Measurements from ENCODE around the gene ADGRG3. TPM values are rescaled to one million over a fixed set of nuclear protein-coding genes. Genes with fewer than 3 reads are reported as not detected.

The ADGRG3 gene
- total and polyA plus RNA-seq, 10 of the 15 experiments (the other 5 are each of a cell fraction or from before 2014, with no cell fraction given), result 0.10 to 0.11 (median 0.10) TPM; not detected in 7

DNA sequence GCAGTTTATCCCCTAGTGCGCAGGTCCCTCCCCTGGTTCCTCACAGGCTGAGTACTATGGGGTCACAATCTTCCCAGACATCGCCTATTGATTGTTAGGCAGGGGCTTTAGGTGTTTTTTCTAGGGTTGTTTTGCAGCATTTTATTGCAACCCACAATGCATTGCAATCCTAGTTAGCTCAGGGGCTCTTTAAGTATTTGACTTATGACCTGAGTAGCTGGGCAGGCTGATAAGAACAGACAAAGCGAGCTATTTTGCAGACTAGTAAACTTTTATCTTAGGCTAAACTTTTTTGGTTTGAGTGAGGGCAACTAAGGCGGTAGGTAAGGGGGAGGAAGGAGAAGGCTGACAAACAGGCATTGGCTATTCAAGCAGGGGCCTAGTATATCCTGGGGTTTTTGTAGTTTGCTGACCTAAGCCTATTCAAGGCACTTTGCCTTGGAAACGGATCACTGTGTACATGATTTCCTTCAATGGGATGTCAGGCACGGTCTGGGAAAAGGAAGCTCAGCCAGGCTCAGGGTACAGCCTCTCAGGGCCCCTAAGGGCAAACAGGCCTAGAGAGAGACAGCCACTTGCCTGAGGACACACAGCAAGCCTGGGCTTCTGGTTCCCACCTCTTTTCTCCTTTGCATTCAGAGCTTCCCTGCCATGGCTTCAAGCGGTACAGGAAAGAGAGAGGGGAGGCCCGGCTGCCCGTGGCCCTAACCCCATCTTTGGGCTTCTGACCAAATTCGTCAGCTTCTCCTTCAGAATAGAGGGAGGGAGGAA is 32.9 kb downstream of the ADGRG3 start (continued):
- TF ChIP-seq, protein P1, sequence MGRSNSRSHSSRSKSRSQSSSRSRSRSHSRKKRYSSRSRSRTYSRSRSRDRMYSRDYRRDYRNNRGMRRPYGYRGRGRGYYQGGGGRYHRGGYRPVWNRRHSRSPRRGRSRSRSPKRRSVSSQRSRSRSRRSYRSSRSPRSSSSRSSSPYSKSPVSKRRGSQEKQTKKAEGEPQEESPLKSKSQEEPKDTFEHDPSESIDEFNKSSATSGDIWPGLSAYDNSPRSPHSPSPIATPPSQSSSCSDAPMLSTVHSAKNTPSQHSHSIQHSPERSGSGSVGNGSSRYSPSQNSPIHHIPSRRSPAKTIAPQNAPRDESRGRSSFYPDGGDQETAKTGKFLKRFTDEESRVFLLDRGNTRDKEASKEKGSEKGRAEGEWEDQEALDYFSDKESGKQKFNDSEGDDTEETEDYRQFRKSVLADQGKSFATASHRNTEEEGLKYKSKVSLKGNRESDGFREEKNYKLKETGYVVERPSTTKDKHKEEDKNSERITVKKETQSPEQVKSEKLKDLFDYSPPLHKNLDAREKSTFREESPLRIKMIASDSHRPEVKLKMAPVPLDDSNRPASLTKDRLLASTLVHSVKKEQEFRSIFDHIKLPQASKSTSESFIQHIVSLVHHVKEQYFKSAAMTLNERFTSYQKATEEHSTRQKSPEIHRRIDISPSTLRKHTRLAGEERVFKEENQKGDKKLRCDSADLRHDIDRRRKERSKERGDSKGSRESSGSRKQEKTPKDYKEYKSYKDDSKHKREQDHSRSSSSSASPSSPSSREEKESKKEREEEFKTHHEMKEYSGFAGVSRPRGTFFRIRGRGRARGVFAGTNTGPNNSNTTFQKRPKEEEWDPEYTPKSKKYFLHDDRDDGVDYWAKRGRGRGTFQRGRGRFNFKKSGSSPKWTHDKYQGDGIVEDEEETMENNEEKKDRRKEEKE (IDR thresholded peaks at IDR 0.05), result no peak
- TF ChIP-seq TCF12 (IDR thresholded peaks at IDR 0.05; ENCODE audit: low read depth, low read length), result no peak
- TF ChIP-seq, protein P2, sequence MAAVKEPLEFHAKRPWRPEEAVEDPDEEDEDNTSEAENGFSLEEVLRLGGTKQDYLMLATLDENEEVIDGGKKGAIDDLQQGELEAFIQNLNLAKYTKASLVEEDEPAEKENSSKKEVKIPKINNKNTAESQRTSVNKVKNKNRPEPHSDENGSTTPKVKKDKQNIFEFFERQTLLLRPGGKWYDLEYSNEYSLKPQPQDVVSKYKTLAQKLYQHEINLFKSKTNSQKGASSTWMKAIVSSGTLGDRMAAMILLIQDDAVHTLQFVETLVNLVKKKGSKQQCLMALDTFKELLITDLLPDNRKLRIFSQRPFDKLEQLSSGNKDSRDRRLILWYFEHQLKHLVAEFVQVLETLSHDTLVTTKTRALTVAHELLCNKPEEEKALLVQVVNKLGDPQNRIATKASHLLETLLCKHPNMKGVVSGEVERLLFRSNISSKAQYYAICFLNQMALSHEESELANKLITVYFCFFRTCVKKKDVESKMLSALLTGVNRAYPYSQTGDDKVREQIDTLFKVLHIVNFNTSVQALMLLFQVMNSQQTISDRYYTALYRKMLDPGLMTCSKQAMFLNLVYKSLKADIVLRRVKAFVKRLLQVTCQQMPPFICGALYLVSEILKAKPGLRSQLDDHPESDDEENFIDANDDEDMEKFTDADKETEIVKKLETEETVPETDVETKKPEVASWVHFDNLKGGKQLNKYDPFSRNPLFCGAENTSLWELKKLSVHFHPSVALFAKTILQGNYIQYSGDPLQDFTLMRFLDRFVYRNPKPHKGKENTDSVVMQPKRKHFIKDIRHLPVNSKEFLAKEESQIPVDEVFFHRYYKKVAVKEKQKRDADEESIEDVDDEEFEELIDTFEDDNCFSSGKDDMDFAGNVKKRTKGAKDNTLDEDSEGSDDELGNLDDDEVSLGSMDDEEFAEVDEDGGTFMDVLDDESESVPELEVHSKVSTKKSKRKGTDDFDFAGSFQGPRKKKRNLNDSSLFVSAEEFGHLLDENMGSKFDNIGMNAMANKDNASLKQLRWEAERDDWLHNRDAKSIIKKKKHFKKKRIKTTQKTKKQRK (IDR thresholded peaks at IDR 0.05; ENCODE audit: low read depth, low read length), result no peak
- TF ChIP-seq, protein P3, sequence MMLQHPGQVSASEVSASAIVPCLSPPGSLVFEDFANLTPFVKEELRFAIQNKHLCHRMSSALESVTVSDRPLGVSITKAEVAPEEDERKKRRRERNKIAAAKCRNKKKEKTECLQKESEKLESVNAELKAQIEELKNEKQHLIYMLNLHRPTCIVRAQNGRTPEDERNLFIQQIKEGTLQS (IDR thresholded peaks at IDR 0.05; ENCODE audit: borderline replicate concordance, extremely low read depth, low read depth, low read length), result no peak
- TF ChIP-seq HDAC2 (IDR thresholded peaks at IDR 0.05), result no peak
